ENCODE measurements around the gene PKHD1.

Gene PKHD1

DNA sequence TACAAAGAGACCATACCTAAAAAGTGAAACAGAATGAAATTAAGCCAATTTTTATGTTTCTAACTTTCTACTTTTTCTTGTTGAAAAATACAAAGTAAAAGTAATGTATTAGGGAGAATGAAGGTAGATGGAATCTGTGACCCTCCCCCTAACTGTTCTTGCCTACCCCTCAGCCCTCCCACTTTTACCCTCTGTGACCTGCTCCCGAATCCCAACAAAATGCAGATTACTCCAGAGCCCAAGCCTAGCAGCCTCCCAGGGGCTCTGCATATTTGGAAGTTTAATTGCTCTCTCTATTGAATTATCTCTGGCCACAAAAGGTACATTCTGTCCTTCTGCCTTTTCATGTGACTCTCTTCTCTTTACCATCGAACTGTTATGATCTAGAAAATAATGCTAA is 201.5 kb downstream of the PKHD1 start:
- H4K12ac ChIP-seq (ENCODE audit: low read depth, low read length): no peak overlapping the region
- H3K4me3 ChIP-seq (ENCODE audit: low read depth, low read length): no peak overlapping the region
- no peak overlapping the region for H2BK5ac ChIP-seq (ENCODE audit: low read depth, low read length, poor library complexity)
- H3K4me2 ChIP-seq (ENCODE audit: low read length): no peak overlapping the region
- no peak overlapping the region for H4K8ac ChIP-seq (ENCODE audit: low read depth, low read length)
- H2AFZ ChIP-seq (ENCODE audit: insufficient read depth, low read length, poor library complexity): no peak overlapping the region
- H4K91ac ChIP-seq (ENCODE audit: low read depth, low read length): no peak overlapping the region
- peaks cover 1% of the 10 kb centered on the region for H3K9me3 ChIP-seq (ENCODE audit: insufficient read depth, low read depth, low read length)
- H3K4me1 ChIP-seq (ENCODE audit: control insufficient read depth in 1 of 2, insufficient read depth in 2 of 2, low read length in 2 of 2): no peaks in the 10 kb centered on the region
- no CpG with 5 or more reads among the region's 2 CpGs for WGBS (ENCODE audit: extremely low coverage, insufficient coverage, insufficient read length)
- H3K14ac ChIP-seq (ENCODE audit: low read length): no peak overlapping the region
- H3K4ac ChIP-seq (ENCODE audit: low read depth, low read length): no peak overlapping the region
- no peak overlapping the region for H2BK120ac ChIP-seq (ENCODE audit: insufficient read depth, low read length, poor library complexity)
- H3K79me2 ChIP-seq (ENCODE audit: control insufficient read depth, insufficient read depth, low read length, poor library complexity): no peaks in the 10 kb centered on the region
- H3K9ac ChIP-seq (ENCODE audit: low read length): no peak overlapping the region
- no peak overlapping the region for H3K18ac ChIP-seq (ENCODE audit: low read length)
- no peaks in the 10 kb centered on the region for H3K36me3 ChIP-seq (ENCODE audit: control insufficient read depth in 1 of 2, insufficient read depth in 2 of 2, low read length in 2 of 2)
- no peak overlapping the region for H3K27ac ChIP-seq (ENCODE audit: low read depth, low read length)
- no peaks in the 10 kb centered on the region for H3K27me3 ChIP-seq (ENCODE audit: insufficient read depth, low read length)
- H2AK5ac ChIP-seq (ENCODE audit: low read length): no peak overlapping the region
- no peak overlapping the region for H3K23ac ChIP-seq (ENCODE audit: low read length)
- no peaks in the 10 kb centered on the region for H3K79me1 ChIP-seq (ENCODE audit: low read length)
- H2BK12ac ChIP-seq (ENCODE audit: low read length): no peak overlapping the region
- no peak for DNase-seq

DNA sequence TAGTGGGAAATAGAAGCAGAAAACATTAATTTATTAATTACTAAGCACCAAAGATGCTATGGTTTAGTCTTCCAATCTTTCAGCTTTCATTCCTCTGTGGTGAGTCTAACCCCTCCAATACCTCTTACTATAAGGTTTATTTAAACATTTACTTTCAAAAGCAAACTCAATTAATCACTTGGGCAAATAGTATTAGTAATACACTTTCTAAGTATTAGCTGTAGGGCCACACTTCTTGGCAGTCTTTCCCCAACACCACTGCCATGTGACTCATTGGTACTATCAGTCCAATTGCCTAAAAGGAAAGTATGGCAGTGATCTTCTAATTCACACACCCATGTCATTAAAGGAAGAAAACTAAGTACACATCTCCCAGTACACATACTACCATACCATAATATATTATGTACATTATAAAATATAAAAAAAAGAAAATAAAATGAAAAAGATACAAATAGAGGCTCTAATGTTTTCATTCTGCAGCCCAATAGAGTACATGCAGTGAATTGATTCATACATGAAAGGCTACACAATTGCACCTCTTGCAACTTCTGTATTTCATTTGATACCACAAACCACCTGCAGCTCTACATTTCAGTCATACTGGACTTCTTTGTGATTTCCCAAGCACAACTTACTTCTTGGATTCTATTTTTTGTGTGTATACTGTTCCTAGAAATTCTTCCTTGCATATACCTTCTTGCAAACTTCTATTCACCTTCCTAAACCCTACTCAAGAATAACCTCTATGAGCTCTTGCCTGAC is 218.6 kb downstream of the PKHD1 start:
- Histone ChIP-seq H2AFZ (ENCODE audit: insufficient read depth, low read length, poor library complexity) (no peak overlapping the region), H3K4ac (ENCODE audit: low read depth, low read length) (no peak overlapping the region), H3K79me1 (ENCODE audit: low read length) (no peaks in the 10 kb centered on the region), H2BK5ac (ENCODE audit: low read depth, low read length, poor library complexity) (no peak overlapping the region), H2AK5ac (ENCODE audit: low read length) (no peak overlapping the region), H2BK12ac (ENCODE audit: low read length) (no peak overlapping the region), H4K91ac (ENCODE audit: low read depth, low read length) (no peak overlapping the region), H2BK120ac (ENCODE audit: insufficient read depth, low read length, poor library complexity) (no peak overlapping the region), H3K9ac (ENCODE audit: low read length) (no peak overlapping the region), H4K12ac (ENCODE audit: low read depth, low read length) (no peak overlapping the region), H3K9me3 (ENCODE audit: insufficient read depth, low read depth, low read length) (no peaks in the 10 kb centered on the region), H3K79me2 (ENCODE audit: control insufficient read depth, insufficient read depth, low read length, poor library complexity) (no peaks in the 10 kb centered on the region), H3K4me1 (ENCODE audit: control insufficient read depth in 1 of 2, insufficient read depth in 2 of 2, low read length in 2 of 2) (no peaks in the 10 kb centered on the region), H3K18ac (ENCODE audit: low read length) (no peak overlapping the region), H3K23ac (ENCODE audit: low read length) (no peak overlapping the region), H3K4me3 (ENCODE audit: low read depth, low read length) (no peak overlapping the region), H3K4me2 (ENCODE audit: low read length) (no peak overlapping the region), H4K8ac (ENCODE audit: low read depth, low read length) (no peak overlapping the region), H3K27me3 (ENCODE audit: insufficient read depth, low read length) (no peaks in the 10 kb centered on the region), H3K27ac (ENCODE audit: low read depth, low read length) (no peak overlapping the region), H3K36me3 (ENCODE audit: control insufficient read depth in 1 of 2, insufficient read depth in 2 of 2, low read length in 2 of 2) (no peaks in the 10 kb centered on the region), H3K14ac (ENCODE audit: low read length) (no peak overlapping the region)
- no peak for DNase-seq

DNA sequence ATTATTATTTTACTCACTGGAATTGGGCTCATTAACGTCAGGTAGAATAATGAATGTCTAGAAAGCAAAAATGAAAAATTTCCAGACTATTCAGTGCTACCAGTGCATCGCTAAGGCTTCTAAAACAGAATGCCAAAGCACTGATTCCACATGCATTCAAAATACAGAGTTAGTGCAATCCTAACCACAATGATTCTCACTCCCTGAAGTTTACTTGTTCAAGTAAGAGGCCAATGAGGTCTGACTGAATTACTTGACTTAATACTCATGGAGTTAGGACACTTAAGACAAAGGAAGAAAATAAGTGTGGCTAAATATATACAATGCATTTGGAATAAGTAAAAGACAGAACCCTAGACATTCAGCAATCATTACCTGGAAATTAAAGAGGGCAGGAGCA is 220.5 kb downstream of the PKHD1 start:
- no peak overlapping the region for H2BK120ac ChIP-seq (ENCODE audit: insufficient read depth, low read length, poor library complexity)
- no peaks in the 10 kb centered on the region for H3K9me3 ChIP-seq (ENCODE audit: insufficient read depth, low read depth, low read length)
- no peak overlapping the region for H4K8ac ChIP-seq (ENCODE audit: low read depth, low read length)
- WGBS (ENCODE audit: extremely low coverage, insufficient coverage, insufficient read length): no CpG with 5 or more reads among the region's 2 CpGs
- H3K14ac ChIP-seq (ENCODE audit: low read length): no peak overlapping the region
- no peak overlapping the region for H2AFZ ChIP-seq (ENCODE audit: insufficient read depth, low read length, poor library complexity)
- no peak overlapping the region for H3K9ac ChIP-seq (ENCODE audit: low read length)
- no peak overlapping the region for H3K18ac ChIP-seq (ENCODE audit: low read length)
- H3K4me1 ChIP-seq (ENCODE audit: control insufficient read depth in 1 of 2, insufficient read depth in 2 of 2, low read length in 2 of 2): no peaks in the 10 kb centered on the region
- H2BK12ac ChIP-seq (ENCODE audit: low read length): no peak overlapping the region
- no peak overlapping the region for H2BK5ac ChIP-seq (ENCODE audit: low read depth, low read length, poor library complexity)
- no peak for DNase-seq
- H4K12ac ChIP-seq (ENCODE audit: low read depth, low read length): no peak overlapping the region
- no peak overlapping the region for H3K27ac ChIP-seq (ENCODE audit: low read depth, low read length)
- H3K36me3 ChIP-seq (ENCODE audit: control insufficient read depth in 1 of 2, insufficient read depth in 2 of 2, low read length in 2 of 2): no peaks in the 10 kb centered on the region
- no peaks in the 10 kb centered on the region for H3K79me2 ChIP-seq (ENCODE audit: control insufficient read depth, insufficient read depth, low read length, poor library complexity)
- no peak overlapping the region for H3K4ac ChIP-seq (ENCODE audit: low read depth, low read length)
- no peaks in the 10 kb centered on the region for H3K27me3 ChIP-seq (ENCODE audit: insufficient read depth, low read length)
- H2AK5ac ChIP-seq (ENCODE audit: low read length): no peak overlapping the region
- no peak overlapping the region for H3K4me3 ChIP-seq (ENCODE audit: low read depth, low read length)
- H3K23ac ChIP-seq (ENCODE audit: low read length): no peak overlapping the region
- H4K91ac ChIP-seq (ENCODE audit: low read depth, low read length): no peak overlapping the region
- H3K4me2 ChIP-seq (ENCODE audit: low read length): no peak overlapping the region
- no peaks in the 10 kb centered on the region for H3K79me1 ChIP-seq (ENCODE audit: low read length)

DNA sequence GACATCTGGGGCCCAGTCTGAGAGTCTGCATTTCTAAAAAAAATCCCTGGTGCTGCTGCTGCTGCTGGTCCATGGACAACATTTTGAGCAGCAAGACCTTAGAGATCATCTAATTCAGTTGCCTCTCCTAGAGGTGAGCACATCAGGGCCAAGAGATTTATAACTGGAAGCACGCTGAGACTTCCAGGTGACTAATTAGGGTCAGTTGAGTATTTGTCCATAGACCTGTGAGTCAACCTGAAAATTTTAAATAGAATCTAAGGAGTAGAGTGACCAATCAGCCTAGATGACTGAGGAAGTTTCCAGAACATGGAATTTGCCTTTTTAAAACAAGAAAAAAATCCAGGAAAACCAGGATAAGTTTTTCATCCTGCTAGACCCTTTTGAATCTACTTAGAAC is 221.4 kb downstream of the PKHD1 start:
- Histone ChIP-seq H4K8ac (ENCODE audit: low read depth, low read length) (no peak overlapping the region), H3K4me3 (ENCODE audit: low read depth, low read length) (no peak overlapping the region), H3K23ac (ENCODE audit: low read length) (no peak overlapping the region), H2BK12ac (ENCODE audit: low read length) (no peak overlapping the region), H3K18ac (ENCODE audit: low read length) (no peak overlapping the region), H3K27ac (ENCODE audit: low read depth, low read length) (no peak overlapping the region), H3K9ac (ENCODE audit: low read length) (no peak overlapping the region), H3K4me2 (ENCODE audit: low read length) (no peak overlapping the region), H3K36me3 (ENCODE audit: control insufficient read depth in 1 of 2, insufficient read depth in 2 of 2, low read length in 2 of 2) (no peaks in the 10 kb centered on the region), H2AFZ (ENCODE audit: insufficient read depth, low read length, poor library complexity) (no peak overlapping the region), H2AK5ac (ENCODE audit: low read length) (no peak overlapping the region), H3K4ac (ENCODE audit: low read depth, low read length) (no peak overlapping the region), H3K14ac (ENCODE audit: low read length) (no peak overlapping the region), H3K79me1 (ENCODE audit: low read length) (no peaks in the 10 kb centered on the region), H3K4me1 (ENCODE audit: control insufficient read depth in 1 of 2, insufficient read depth in 2 of 2, low read length in 2 of 2) (no peaks in the 10 kb centered on the region), H4K91ac (ENCODE audit: low read depth, low read length) (no peak overlapping the region), H2BK5ac (ENCODE audit: low read depth, low read length, poor library complexity) (no peak overlapping the region), H2BK120ac (ENCODE audit: insufficient read depth, low read length, poor library complexity) (no peak overlapping the region), H4K12ac (ENCODE audit: low read depth, low read length) (no peak overlapping the region), H3K9me3 (ENCODE audit: insufficient read depth, low read depth, low read length) (no peaks in the 10 kb centered on the region), H3K27me3 (ENCODE audit: insufficient read depth, low read length) (no peaks in the 10 kb centered on the region), H3K79me2 (ENCODE audit: control insufficient read depth, insufficient read depth, low read length, poor library complexity) (no peaks in the 10 kb centered on the region)
- no CpG with 5 or more reads among the region's 1 CpG for WGBS (ENCODE audit: extremely low coverage, insufficient coverage, insufficient read length)
- DNase-seq: no peak

Measured in trophoblast cell (in vitro differentiated cells and primary cell).